Upper lobe of left lung (tissue), 4 donors: Measurements from ENCODE around the gene ATPAF1.

Source experiments
- CTCF ChIP-seq, 6 experiments: fragments of 450-650 bp in 4 of 6; fragments of 200-600 bp in 2 of 6; sonication (generic) in 2 of 6; IDR thresholded peaks; one replicate each; pipeline ENCODE4 v1.5.1; 2016 to 2019; ENCODE audit warnings: antibody characterized with exemption in 6 of 6
- EP300 ChIP-seq, 4 donors: sonication (generic); formaldehyde crosslinking; IDR thresholded peaks; one replicate each; pipeline ENCODE4 v1.5.1; 2017; ENCODE audit warnings: antibody characterized with exemption in 4 of 4, control low read depth in 2 of 4
- POLR2A ChIP-seq, 4 donors: fragments of 450-650 bp; IDR thresholded peaks; one replicate each; pipeline ENCODE4 v1.5.1; 2016 to 2017; ENCODE audit warnings: antibody characterized with exemption in 4 of 4, mild to moderate bottlenecking in 2 of 4
- POLR2AphosphoS5 ChIP-seq, 2 donors: sonication (generic); formaldehyde crosslinking; IDR thresholded peaks; one replicate each; pipeline ENCODE4 v1.5.1; 2017; ENCODE audit warnings: antibody characterized with exemption in 2 of 2

- TF ChIP-seq CTCF (IDR thresholded peaks at IDR 0.05) = no peak
- TF ChIP-seq POLR2AphosphoS5 (IDR thresholded peaks at IDR 0.05) = no peak
- TF ChIP-seq POLR2A (IDR thresholded peaks at IDR 0.05) = no peak
- no peak for TF ChIP-seq EP300 (IDR thresholded peaks at IDR 0.05)
Observed at GRCh38 chr1:46645815-46646214, 22.3 kb downstream of the ATPAF1 start.
